ENCODE measurements around the gene BCAS2.

BCAS2 gene

DNA sequence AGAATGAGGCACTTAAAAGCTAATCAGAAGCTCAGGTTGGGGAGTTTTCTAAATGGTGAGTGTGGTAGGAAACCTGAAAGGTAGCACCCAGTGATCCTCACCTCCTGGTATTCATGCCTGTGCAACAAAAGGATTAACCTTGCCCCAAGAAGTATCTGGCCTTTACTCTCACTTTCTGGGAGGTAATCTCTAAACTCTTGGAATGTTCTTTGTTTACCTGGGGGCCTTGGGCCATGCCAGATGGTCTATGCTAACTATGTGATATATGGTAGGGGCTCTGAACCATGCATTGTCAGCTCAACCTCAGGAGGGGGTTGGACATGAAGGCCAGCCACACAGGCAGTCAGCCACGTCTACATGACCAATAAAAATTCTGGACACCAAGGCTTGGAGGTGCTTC, 46.0 kb downstream of the BCAS2 start:
- no peak for DNase-seq (ENCODE audit: low spot score)
- no peak overlapping the region for H3K4me3 ChIP-seq
- no peak overlapping the region for H3K27ac ChIP-seq
- TF ChIP-seq, protein P1, sequence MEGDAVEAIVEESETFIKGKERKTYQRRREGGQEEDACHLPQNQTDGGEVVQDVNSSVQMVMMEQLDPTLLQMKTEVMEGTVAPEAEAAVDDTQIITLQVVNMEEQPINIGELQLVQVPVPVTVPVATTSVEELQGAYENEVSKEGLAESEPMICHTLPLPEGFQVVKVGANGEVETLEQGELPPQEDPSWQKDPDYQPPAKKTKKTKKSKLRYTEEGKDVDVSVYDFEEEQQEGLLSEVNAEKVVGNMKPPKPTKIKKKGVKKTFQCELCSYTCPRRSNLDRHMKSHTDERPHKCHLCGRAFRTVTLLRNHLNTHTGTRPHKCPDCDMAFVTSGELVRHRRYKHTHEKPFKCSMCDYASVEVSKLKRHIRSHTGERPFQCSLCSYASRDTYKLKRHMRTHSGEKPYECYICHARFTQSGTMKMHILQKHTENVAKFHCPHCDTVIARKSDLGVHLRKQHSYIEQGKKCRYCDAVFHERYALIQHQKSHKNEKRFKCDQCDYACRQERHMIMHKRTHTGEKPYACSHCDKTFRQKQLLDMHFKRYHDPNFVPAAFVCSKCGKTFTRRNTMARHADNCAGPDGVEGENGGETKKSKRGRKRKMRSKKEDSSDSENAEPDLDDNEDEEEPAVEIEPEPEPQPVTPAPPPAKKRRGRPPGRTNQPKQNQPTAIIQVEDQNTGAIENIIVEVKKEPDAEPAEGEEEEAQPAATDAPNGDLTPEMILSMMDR (IDR thresholded peaks at IDR 0.05) = no peak

DNA sequence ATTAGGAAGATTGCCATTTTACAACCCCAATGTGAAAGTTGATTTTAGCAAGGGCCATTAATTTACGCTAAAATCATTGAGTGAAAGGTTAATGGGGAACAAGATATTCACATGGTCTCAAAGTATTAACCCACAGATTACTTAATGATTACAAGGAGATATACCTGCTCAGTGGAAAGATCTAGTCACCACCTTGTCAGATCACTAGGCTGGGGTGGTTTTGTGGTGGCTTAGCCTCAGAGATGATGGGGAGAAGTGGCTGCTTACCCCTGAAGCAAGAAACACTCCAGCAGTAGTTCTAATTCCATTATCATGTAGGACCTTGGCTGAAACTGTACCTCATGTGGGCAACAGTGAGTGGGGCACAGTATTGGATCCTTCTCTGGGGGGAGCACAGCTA, 50.3 kb downstream of the BCAS2 start:
- TF ChIP-seq, protein P1 (IDR thresholded peaks at IDR 0.05) = no peak
- Histone ChIP-seq H3K27ac (no peak overlapping the region), H3K4me3 (no peak overlapping the region)
- DNase-seq (ENCODE audit: low spot score) = no peak

DNA sequence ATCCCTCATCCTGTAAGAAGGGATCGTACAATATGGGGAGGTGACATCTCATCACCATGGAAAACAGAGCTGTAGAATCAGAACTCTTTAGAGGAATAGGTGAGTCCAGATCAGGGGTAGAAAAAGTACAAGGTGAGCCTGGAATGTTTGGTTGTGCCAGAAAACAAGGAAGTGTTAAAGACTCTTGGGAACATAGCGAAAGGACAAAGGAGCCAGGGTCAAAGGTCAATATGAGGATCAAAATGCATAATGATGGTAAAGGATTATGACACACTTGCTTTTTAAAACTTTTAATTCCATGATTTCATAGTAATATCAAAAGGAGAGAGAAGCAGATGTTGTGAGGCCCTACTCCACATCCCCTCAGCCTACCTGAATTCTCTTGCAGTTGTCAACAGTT, 51.2 kb downstream of the BCAS2 start:
- no peak overlapping the region for H3K4me3 ChIP-seq

DNA sequence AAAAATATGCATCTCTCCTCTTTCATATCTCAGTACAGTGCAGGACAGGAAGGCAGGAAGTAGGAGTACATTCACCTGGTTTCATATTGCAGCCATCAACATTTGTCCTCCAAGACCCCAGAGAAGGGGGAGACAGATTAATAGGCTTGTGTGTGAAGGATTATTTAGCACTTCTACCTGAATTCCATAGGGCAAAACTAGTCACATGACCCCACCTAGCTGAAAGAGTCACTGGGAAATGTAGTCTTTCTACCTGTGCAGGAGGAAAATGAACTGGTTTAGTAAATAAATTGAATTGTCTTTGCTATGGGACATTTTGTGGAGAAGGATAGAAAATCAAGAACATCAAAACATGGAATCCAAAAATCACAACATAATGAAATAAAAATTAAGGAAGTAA, 56.5 kb downstream of the BCAS2 start:
- no peak for DNase-seq (ENCODE audit: low spot score)
- Histone ChIP-seq H3K4me3 (no peak overlapping the region), H3K27ac (no peak overlapping the region)
- TF ChIP-seq, protein P1 (IDR thresholded peaks at IDR 0.05) = no peak

More for the DNA sequence above, 51.2 kb downstream of the BCAS2 start:
- TF ChIP-seq, protein P1 (IDR thresholded peaks at IDR 0.05) = no peak
- no peak overlapping the region for H3K27ac ChIP-seq
- DNase-seq (ENCODE audit: low spot score) = no peak

DNA sequence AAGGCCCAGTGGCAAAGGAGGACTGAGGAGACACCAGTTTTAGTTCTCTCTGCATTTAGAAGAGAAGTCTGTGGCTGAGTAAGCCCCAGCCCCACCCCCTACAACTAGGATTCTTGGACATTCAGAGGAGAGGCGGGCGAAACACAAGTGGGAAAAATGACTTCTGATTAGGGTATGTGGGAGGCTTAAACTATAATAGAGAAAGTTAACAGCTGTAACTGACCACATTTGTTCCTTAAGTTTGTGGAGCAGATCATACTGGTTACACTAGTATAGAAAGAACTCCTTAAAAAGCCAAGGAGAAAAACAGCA, 59.2 kb downstream of the BCAS2 start:
- no peak for DNase-seq (ENCODE audit: low spot score)

DNA sequence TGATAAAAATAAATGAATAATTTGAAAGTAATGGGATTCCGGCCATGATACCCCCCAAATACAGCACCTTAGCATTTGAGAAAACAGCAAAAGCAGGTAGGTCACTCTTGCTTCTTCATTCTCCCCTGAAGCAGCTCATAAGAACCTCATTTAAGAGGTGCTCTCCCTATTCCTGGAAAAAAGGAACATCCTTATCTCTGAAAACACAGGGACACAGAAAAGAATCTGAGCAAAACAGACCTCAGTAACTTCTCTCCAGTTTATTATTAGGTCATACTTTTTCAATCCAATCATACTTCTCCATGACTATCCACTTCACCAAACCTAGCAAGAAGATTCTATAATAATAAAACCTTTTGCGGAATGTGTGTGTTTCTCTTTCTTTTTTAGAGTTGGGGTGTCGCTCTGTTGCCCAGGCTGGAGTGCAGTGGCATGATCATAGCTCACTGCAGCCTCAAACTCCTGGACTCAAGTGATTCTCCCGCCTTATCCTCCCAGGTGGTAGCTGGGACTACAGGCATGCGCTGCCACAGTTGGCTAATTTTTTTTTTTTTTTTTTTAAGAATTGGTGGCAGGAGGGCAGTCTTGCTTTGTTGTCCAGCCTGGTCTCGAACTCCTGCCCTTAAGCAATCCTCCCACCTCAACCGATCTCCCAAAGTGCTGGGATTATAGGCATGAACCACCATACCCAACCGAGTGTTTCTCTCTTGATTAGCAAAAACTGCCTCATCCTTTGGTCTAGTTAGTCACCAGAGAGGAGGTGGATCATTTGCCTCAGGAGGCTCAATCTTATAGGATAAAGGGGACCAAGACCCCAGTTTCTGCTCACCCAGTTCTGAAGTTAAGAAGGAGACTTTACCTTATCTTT, 59.8 kb downstream of the BCAS2 start:
- Histone ChIP-seq H3K4me3 (no peak overlapping the region), H3K27ac (no peak overlapping the region)
- TF ChIP-seq, protein P1 (IDR thresholded peaks at IDR 0.05) = no peak
- no peak for DNase-seq (ENCODE audit: low spot score)

More for the DNA sequence above, 59.2 kb downstream of the BCAS2 start:
- Histone ChIP-seq H3K27ac (no peak overlapping the region), H3K4me3 (no peak overlapping the region)
- TF ChIP-seq, protein P1 (IDR thresholded peaks at IDR 0.05) = no peak

All from coronary artery (tissue), 2 donors.